ENCODE results near the gene TCEAL8. TPM values are rescaled to one million over a fixed set of nuclear protein-coding genes. Genes with fewer than 3 reads are reported as not detected.

Gene TCEAL8, protein sequence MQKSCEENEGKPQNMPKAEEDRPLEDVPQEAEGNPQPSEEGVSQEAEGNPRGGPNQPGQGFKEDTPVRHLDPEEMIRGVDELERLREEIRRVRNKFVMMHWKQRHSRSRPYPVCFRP
- polyA plus RNA-seq (2012; rRNA removed), result 36.5 and 43.5 TPM in 2 replicates
- polyA plus RNA-seq (2012; cell fraction: cytosol; rRNA removed), result 64.4 and 99.4 TPM in 2 replicates
- 5.3 and 14.1 TPM in 2 replicates for polyA plus RNA-seq (2012; cell fraction: nucleus; rRNA removed)

DNA sequence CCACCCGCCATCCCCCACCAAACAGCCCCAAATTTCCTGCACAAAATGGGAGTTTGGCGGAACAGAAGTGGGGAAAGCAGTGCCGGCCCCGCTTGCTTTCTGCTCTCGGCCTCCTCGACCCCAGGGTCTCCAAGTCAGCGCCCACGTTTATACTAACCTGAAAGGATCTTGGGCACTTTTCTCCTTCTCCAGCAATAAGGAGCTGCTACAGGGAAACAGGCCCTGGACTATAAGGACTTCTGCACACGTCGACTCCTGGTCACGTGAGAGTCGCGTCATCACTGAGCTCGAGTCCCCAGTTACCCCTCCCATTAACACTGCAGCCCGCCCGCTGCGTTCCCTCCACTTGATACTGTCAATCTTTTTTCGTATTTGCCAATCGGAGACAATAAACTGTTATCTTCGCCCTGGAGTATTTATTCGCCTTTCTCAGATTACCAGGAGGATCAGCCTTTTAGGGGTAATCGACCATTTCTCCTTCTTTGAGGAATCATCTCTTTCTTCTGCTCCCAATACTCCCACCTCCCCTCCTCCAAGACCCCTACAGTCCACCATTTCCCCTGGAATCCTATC lies at the start of gene TCEAL8:
Gene TCEAL8 (minus strand): TSS at position 235 of the 573 bp plus-strand sequence. CDS start 1,176 bp downstream, outside the sequence.
- peak; percentile 60 for DNase-seq
- CTCF ChIA-PET, result no interaction called here
- no peak for TF ChIP-seq REST (IDR thresholded peaks at IDR 0.05; ENCODE audit: low read depth, low read length)
- peak; percentile 32; the same call in 1 of the 2 replicates for TF ChIP-seq TAF1 (IDR thresholded peaks at IDR 0.05; ENCODE audit: borderline replicate concordance, low read depth, low read length)
- no peak for TF ChIP-seq FOXM1 (IDR thresholded peaks at IDR 0.05; ENCODE audit: low read depth)
- 0 out of 2 replicates have a peak, but pooled peaks have one; percentile 34 for TF ChIP-seq MXI1 (IDR thresholded peaks at IDR 0.05; ENCODE audit: low read depth, low read length)
- peak; percentile 75 for TF ChIP-seq POLR2AphosphoS5 (IDR thresholded peaks at IDR 0.05; ENCODE audit: low read depth, low read length)
- no peak for TF ChIP-seq GATA2 (CRISPR knock-in tag; IDR thresholded peaks at IDR 0.05)
- TF ChIP-seq, protein P1, sequence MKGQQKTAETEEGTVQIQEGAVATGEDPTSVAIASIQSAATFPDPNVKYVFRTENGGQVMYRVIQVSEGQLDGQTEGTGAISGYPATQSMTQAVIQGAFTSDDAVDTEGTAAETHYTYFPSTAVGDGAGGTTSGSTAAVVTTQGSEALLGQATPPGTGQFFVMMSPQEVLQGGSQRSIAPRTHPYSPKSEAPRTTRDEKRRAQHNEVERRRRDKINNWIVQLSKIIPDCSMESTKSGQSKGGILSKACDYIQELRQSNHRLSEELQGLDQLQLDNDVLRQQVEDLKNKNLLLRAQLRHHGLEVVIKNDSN (IDR thresholded peaks at IDR 0.05; ENCODE audit: borderline replicate concordance, low read depth), result peak; percentile 89
- TF ChIP-seq RXRA (IDR thresholded peaks at IDR 0.05; ENCODE audit: borderline replicate concordance, low read depth), result no peak
- TF ChIP-seq JUND (IDR thresholded peaks at IDR 0.05), result no peak
- TF ChIP-seq NFIC (IDR thresholded peaks at IDR 0.05; ENCODE audit: borderline replicate concordance), result no peak
- TF ChIP-seq EP300 (IDR thresholded peaks at IDR 0.05; ENCODE audit: borderline replicate concordance in 1 of 2, low read depth in 1 of 2, low read length in 1 of 2), result no peak
- TF ChIP-seq RCOR1 (IDR thresholded peaks at IDR 0.05; ENCODE audit: low read length), result no peak
- no peak for TF ChIP-seq MEF2A (IDR thresholded peaks at IDR 0.05; ENCODE audit: borderline replicate concordance, low read depth)
- no peak for TF ChIP-seq FOSL2 (IDR thresholded peaks at IDR 0.05; ENCODE audit: borderline replicate concordance, low read depth)
- no peak for TF ChIP-seq RFX5 (IDR thresholded peaks at IDR 0.05; ENCODE audit: low read length)
- TF ChIP-seq NRF1 (IDR thresholded peaks at IDR 0.05; ENCODE audit: low read depth, low read length), result no peak
- no peak for TF ChIP-seq CHD2 (IDR thresholded peaks at IDR 0.05; ENCODE audit: low read length, partially characterized antibody)
- TF ChIP-seq, protein P2, sequence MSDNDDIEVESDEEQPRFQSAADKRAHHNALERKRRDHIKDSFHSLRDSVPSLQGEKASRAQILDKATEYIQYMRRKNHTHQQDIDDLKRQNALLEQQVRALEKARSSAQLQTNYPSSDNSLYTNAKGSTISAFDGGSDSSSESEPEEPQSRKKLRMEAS (IDR thresholded peaks at IDR 0.05; ENCODE audit: low read depth), result no peak
- TF ChIP-seq EZH2phosphoT487 (IDR thresholded peaks at IDR 0.05; ENCODE audit: borderline replicate concordance, low read depth), result no peak
- TF ChIP-seq, protein P3, sequence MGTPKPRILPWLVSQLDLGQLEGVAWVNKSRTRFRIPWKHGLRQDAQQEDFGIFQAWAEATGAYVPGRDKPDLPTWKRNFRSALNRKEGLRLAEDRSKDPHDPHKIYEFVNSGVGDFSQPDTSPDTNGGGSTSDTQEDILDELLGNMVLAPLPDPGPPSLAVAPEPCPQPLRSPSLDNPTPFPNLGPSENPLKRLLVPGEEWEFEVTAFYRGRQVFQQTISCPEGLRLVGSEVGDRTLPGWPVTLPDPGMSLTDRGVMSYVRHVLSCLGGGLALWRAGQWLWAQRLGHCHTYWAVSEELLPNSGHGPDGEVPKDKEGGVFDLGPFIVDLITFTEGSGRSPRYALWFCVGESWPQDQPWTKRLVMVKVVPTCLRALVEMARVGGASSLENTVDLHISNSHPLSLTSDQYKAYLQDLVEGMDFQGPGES (IDR thresholded peaks at IDR 0.05; ENCODE audit: low read depth, low read length), result no peak
- no peak for TF ChIP-seq TCF12 (IDR thresholded peaks at IDR 0.05)
- TF ChIP-seq USF2 (IDR thresholded peaks at IDR 0.05; ENCODE audit: borderline replicate concordance, low read depth, low read length), result peak; percentile 44; the same call in 1 of the 2 replicates
- TF ChIP-seq ELF1 (IDR thresholded peaks at IDR 0.05), result no peak
- TF ChIP-seq SMC3 (IDR thresholded peaks at IDR 0.05; ENCODE audit: low read depth, low read length), result no peak
- TF ChIP-seq TEAD4 (IDR thresholded peaks at IDR 0.05; ENCODE audit: borderline replicate concordance, insufficient read depth), result no peak
- TF ChIP-seq GABPA (IDR thresholded peaks at IDR 0.05; ENCODE audit: low read depth), result no peak

More for the DNA sequence above, at the start of gene TCEAL8:
- peak within 1 kb of the TSS; percentile 78 to 87 for H3K27ac ChIP-seq (ENCODE audit: low read depth in 2 of 2, low read length in 1 of 2)
- H2AFZ ChIP-seq (ENCODE audit: low read depth), result peak within 1 kb of the TSS; percentile 97
- peaks cover 22% of the 10 kb centered on the region for H3K79me2 ChIP-seq (ENCODE audit: insufficient read depth)
- peak within 1 kb of the TSS; percentile 77 for H3K9ac ChIP-seq
- H3K27me3 ChIP-seq (ENCODE audit: insufficient read depth), result no peaks in the 10 kb centered on the region
- H4K20me1 ChIP-seq (ENCODE audit: insufficient read depth), result no peaks in the 10 kb centered on the region
- 2% methylated on average over 22 of the region's 22 CpGs for WGBS (ENCODE audit: low lambda C conversion rate)
- no peaks in the 10 kb centered on the region for H3F3A ChIP-seq (replicated peaks; ENCODE audit: insufficient read depth)
- H3K4me1 ChIP-seq (ENCODE audit: control insufficient read depth in 1 of 2, insufficient read depth in 2 of 2, low read depth in 1 of 2, low read length in 1 of 2), result peaks cover 0 to 3% of the 10 kb centered on the region in 2 experiments; a peak in 2 of 4 replicates
- H3K9me2 ChIP-seq, result no peaks in the 10 kb centered on the region
- peak within 1 kb of the TSS; percentile 83 for H3K4me2 ChIP-seq
- H3K36me3 ChIP-seq (replicated peaks in 1 of 2; ENCODE audit: control insufficient read depth in 1 of 2, insufficient read depth in 2 of 2, low read length in 1 of 2), result peaks cover 4 to 12% of the 10 kb centered on the region in 2 experiments
- peak within 1 kb of the TSS; percentile 74 to 75 for H3K4me3 ChIP-seq (ENCODE audit: low read depth in 2 of 2, low read length in 1 of 2)
- POLR2A ChIA-PET, result interaction anchor here (0.6 to 2.1 kb wide), 5 partner anchors 22 to 1837 kb away, joined by 3 to 14 read pairs (median 3); partner anchors contain the start of genes BEX4, TCEAL5 and TCEAL7
- no peaks in the 10 kb centered on the region for H3K9me3 ChIP-seq

All from SK-N-SH (cell line).